DMS53 (cell line): ENCODE data around the gene C11orf52.
"Not testable (repeated sequence)": the region's sequence is repeated elsewhere in the genome, so short reads cannot be mapped to it uniquely, and the experiment has no call there.

Experiments used
- DNase-seq: peaks from one replicate; lab custom pipeline; 2025; lab: John Stamatoyannopoulos, UW

The C11orf52 gene

GRCh38 chr11:111918390-111919256 lies at the start of gene C11orf52:
TSS of gene C11orf52 (plus strand) at chr11:111918913. CDS start at chr11:111918973, 60 bp downstream.
- peak; percentile 99 for DNase-seq

- DNase-seq = no peak
These were observed 48.6 kb upstream of the C11orf52 start for GRCh38 chr11:111870113-111870512.

DNA sequence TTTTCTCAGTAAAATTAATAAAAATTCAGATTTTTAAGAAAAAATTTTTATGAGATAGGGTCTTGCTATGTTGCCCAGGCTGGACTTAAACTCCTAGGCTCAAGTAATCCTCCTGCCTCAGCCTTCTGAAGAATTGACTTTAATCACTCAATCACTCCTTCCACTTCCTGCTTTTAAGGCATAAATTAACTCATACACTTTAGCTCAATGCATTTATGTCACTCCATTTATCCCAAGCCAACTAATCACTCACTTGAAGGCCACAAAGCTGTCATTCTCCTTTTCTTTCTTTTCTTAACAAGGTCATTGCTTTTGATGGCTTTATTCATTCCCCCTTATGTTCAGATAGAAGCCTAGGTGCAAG lies 48.2 kb upstream of the C11orf52 start:
- DNase-seq = no peak

DNA sequence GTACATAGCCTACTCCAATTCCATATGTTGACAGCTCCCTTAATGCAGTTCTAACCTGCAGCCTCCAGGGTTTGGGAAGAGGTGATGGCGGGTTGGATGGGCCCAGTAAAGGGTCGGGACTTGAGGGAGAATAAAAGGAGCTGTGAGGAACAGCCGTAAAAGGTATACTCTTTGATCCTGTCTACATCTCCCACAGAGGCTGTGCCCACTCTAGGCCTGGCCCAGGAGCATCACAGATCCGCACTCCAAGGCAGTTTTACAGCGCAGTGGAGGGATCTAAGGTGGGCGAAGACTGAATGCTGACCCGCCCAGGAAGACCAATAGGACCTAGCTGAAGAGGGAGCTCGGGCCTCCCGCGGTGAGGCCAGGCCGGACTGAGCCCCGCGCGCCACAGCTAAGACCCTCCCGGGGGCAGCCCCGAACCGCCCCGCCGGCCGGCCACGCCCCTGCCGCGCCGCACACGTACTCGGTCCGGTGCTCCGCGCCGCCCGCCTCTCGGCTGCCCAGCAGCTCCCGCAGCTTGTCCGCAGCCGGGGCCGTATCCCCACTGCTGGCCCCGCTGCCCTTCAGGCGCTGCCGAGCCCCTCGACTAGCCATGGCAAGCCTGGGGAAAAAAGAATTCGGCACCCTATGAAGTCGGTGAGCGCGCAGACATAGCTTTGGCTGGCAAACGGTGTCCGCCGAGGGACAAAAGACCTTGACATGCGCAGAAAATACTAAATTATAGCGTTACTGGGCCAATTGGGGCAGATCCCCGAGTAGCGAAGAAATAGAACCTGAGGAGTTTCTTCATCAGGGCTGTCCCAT lies 47.6 kb upstream of the C11orf52 start, which contains the start of gene ALG9:
ALG9 (minus strand) TSS at position 696 of the 807 bp plus-strand sequence; CDS start at position 597, 99 bp downstream.
- peak; percentile 87 for DNase-seq

- peak; percentile 41 for DNase-seq
These were observed 47.0 kb upstream of the C11orf52 start for GRCh38 chr11:111871693-111872161.

GRCh38 chr11:111878385-111878848 lies 40.3 kb upstream of the C11orf52 start:
- no peak for DNase-seq

DNA sequence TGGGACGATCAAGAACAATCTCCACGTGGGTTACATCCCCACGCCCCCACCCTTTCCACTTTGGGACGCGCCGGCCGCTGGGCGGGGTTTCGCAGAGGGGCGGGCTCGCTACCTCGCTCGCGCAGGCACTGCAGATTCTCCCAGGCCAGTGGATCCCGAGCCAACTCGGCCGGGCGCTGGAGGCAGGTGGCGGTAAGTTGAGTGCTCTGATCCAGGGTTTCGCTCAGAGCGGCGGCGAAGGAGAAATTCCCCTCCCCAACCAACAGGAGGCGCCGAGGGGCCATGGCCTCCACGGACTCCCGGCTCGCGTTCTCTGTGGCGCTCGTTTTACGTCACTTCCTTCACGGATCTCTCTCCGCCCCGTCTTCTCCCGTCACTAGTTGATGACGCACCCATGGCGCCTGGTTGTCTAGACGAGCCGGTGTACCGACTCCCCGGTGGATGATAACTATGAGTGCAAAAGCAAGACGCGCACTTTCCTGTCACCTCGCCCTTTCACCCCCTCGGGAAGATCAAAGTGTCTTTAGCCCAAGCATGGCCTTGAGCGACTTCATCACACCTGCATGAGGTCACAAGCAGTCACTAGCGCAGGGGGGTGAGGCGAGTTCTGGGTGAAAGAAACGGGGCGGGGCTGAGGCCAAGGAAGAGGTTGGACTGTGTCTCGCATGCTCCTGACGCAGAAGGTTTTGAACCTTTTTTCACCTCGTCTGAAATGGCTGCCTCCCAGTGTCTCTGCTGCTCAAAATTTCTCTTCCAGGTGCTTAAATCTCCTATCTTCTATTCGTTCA lies 39.7 kb upstream of the C11orf52 start, which contains the start of the genes CFAP68 and FDXACB1:
CFAP68 (plus strand) TSS at position 693 of the 788 bp plus-strand sequence; CDS start at position 713, 20 bp downstream.
FDXACB1 (minus strand) TSS at position 317 of the 788 bp plus-strand sequence; CDS start at position 284, 33 bp downstream.
- peak; percentile 99 for DNase-seq

DNA sequence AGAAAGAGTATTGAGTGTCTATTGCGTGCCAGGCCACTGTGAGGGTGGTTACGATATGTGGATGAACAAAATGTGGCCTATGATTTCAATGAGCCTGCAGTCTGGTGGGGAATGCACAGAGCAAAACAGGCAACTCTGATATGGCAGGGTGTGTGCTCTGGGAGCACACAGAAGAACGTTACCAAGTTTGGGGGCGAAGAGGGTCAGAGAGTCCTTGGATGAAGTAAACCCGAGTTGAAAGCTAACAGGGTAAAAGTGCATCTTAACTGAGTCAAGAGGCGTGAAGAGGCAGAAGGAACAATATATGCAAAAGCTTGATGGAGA lies 39.1 kb upstream of the C11orf52 start:
- DNase-seq = no peak

GRCh38 chr11:111882202-111882601 lies 36.5 kb upstream of the C11orf52 start:
- DNase-seq = no peak

GRCh38 chr11:111885053-111885452 lies 33.7 kb upstream of the C11orf52 start:
- not testable (repeated sequence) for DNase-seq

DNA sequence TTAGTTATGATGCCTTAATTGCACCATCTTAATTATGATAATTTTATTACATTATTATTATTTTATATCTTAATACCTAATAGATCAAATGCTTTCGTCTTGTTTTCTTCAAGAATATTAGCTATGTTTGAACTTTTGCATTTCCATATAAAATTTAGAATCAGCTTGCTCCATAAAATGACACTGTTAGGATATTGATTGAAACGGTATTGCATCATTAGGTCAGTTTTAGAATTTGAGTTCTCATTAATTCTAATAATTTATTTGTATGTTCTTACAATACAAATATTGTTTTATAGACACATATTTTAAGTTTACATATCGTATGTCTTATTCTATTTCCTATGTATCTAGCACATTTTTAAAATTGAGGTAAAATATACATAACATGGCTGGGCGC lies 32.7 kb upstream of the C11orf52 start:
- no peak for DNase-seq

DNA sequence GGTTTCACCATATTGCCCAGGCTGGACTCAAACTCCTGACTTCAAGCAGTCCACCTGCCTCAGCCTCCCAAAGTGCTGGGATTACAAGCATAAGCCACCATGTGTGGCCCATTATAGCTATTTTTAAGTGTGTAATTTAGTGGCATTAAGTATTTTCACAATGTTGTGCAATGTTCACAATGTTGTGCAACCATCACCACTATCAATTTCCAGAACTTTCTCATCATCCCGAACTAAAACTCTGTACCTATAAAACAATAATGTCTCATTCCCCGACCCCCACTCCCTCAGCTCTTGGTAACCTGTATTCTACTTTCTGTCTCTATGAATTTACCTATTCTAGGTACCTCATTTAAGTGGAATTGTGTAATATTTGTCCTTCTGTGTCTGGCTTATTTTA lies 31.9 kb upstream of the C11orf52 start:
- DNase-seq = no peak

DNA sequence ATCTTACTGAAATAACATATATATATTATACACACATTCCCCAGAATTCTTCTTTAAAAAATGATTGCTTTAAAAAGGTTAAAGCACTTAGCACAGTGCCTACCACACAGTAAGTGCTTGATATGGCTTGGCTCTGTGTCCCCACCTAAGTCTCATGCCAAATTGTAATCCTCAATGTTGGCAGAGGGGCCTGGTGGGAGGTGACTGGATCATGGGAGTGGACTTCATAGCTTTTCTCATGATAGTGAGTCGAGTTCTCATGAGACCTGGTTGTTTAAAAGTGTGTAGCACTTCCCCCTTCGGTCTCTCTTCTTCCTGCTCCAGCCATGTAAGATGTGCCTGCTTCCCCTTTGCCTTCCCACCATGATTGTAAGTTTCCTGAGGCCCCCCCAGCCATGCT lies 13.3 kb upstream of the C11orf52 start:
- DNase-seq = no peak

- no peak for DNase-seq
These were observed 12.0 kb upstream of the C11orf52 start for GRCh38 chr11:111906680-111907079.

- peak; percentile 13 for DNase-seq
These were observed 9.9 kb upstream of the C11orf52 start for GRCh38 chr11:111908639-111909305.

GRCh38 chr11:111909378-111909777 lies 9.3 kb upstream of the C11orf52 start:
- no peak for DNase-seq

DNA sequence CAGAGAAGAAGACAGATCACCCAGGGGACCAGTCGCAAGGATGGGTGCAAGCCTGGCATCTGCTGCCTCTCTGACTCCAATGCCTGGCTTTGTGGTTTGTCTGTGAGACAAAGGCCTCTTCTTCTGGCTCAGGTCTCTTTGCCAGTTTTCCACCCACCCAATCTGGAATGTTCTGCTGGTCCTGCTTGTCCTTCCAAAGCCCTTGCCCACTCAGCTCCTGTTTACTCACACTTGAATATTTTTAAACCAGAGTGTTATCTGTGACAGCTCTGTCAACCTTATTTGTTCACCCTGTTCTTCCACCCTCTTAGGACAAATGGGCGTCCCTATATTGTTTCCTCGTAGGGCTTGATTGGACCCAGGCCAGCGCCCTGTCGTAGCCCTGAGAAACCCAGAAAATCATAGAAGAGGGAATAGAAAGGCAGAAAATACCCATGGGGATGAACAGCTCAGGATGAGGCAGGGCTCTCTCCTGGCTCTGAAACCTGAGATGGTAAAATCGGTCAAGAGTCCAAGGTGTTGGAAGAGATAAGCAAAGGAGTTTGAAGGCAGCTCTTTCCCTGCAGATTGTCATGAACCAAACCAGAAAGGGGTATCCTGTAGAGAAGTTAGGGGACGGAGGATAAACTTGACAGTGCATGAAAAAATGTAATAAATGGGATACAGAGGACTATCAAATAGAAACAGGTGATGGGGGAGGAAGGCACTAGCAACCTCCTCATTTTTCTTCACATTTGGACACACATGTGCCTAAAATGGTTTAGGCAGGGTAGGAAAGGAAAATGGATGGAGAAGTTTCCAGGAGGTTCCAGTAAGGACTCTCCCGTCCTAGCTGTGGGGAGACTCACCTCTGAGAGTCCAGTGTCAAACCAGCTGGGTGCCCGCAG lies 7.8 kb upstream of the C11orf52 start:
- DNase-seq = no peak

GRCh38 chr11:111911563-111912401 lies 6.9 kb upstream of the C11orf52 start, which contains the start of gene CRYAB:
TSS of gene CRYAB (minus strand) at chr11:111911770. CDS start at chr11:111911724, 46 bp downstream.
- peak; percentile 14 for DNase-seq

GRCh38 chr11:111912535-111912934 lies 6.2 kb upstream of the C11orf52 start, which contains the start of gene HSPB2:
TSS of gene HSPB2 (plus strand) at chr11:111912734. CDS start at chr11:111912830, 96 bp downstream.
- DNase-seq = no peak
